GM23248 (cell line): ENCODE results near the gene ZMYM2. TPM values are rescaled to one million over a fixed set of nuclear protein-coding genes. Genes with fewer than 3 reads are reported as not detected.

Experiments
- DNase-seq: peaks from one replicate; pipeline ENCODE4 v3.0.0-alpha.2; 2015
- H2AFZ ChIP-seq: fragments of 200-600 bp; sonication (generic); 2 replicates; pipeline ENCODE4 v1.6.1; 2016; ENCODE audit warnings: antibody characterized with exemption
- H3F3A ChIP-seq: fragments of 200-600 bp; sonication (generic); 2 replicates; pipeline ENCODE4 v1.6.1; 2016; ENCODE audit warnings: mild to moderate bottlenecking, antibody characterized with exemption, mixed run types; ENCODE audit not compliant: insufficient read depth
- H3K27ac ChIP-seq: fragments of 200-600 bp; sonication (generic); 2 replicates; pipeline ENCODE4 v1.5.1; 2016; ENCODE audit warnings: mild to moderate bottlenecking
- H3K27me3 ChIP-seq: fragments of 200-600 bp; sonication (generic); replicated peaks from 2 replicates; pipeline ENCODE4 v1.6.1; 2016; ENCODE audit warnings: mild to moderate bottlenecking; ENCODE audit not compliant: insufficient read depth
- H3K36me3 ChIP-seq: fragments of 200-600 bp; sonication (generic); 2 replicates; pipeline ENCODE4 v1.6.1; 2016; ENCODE audit warnings: low read depth, mild to moderate bottlenecking
- H3K4me1 ChIP-seq: fragments of 200-600 bp; sonication (generic); 2 replicates; pipeline ENCODE4 v1.6.1; 2016; ENCODE audit warnings: mild to moderate bottlenecking; ENCODE audit not compliant: insufficient read depth
- H3K4me2 ChIP-seq: fragments of 200-600 bp; sonication (generic); one replicate; pipeline ENCODE4 v1.6.1; 2016; ENCODE audit warnings: mild to moderate bottlenecking; ENCODE audit not compliant: unreplicated experiment
- H3K4me3 ChIP-seq: fragments of 200-600 bp; sonication (generic); 2 replicates; pipeline ENCODE4 v1.5.1; 2016; ENCODE audit warnings: mild to moderate bottlenecking
- H3K79me2 ChIP-seq: fragments of 200-600 bp; sonication (generic); 2 replicates; pipeline ENCODE4 v1.6.1; 2016; ENCODE audit warnings: mild to moderate bottlenecking; ENCODE audit not compliant: insufficient read depth
- H3K9ac ChIP-seq: fragments of 200-600 bp; sonication (generic); 2 replicates; pipeline ENCODE4 v1.6.1; 2016; ENCODE audit warnings: mild to moderate bottlenecking
- H3K9me2 ChIP-seq: fragments of 200-600 bp; sonication (generic); 2 replicates; pipeline ENCODE4 v1.6.1; 2016; ENCODE audit warnings: mixed run types, mild to moderate bottlenecking, moderate library complexity; ENCODE audit not compliant: insufficient read depth
- H3K9me3 ChIP-seq: fragments of 200-600 bp; sonication (generic); one replicate; pipeline ENCODE4 v1.6.1; 2017; ENCODE audit warnings: low read depth
- H4K20me1 ChIP-seq: fragments of 200-600 bp; sonication (generic); 2 replicates; pipeline ENCODE4 v1.6.0; 2016; ENCODE audit not compliant: insufficient read depth
- EZH2 ChIP-seq: fragments of 200-600 bp; sonication (generic); IDR thresholded peaks from 2 replicates; pipeline ENCODE4 v1.6.1; 2018; ENCODE audit warnings: antibody characterized with exemption, mild to moderate bottlenecking; ENCODE audit not compliant: insufficient read depth, poor library complexity, severe bottlenecking
- EZH2phosphoT487 ChIP-seq: fragments of 200-600 bp; sonication (generic); IDR thresholded peaks from 2 replicates; pipeline ENCODE4 v1.6.1; 2018; ENCODE audit warnings: antibody characterized with exemption, moderate library complexity, mild to moderate bottlenecking, low read depth; ENCODE audit not compliant: insufficient read depth
- WGBS, 2 experiments: methylation state at CpG; one replicate each; pipeline ENCODE4 v1.1.6; 2015 to 2017; ENCODE audit warnings: low lambda C conversion rate in 2 of 2, low coverage in 1 of 2; ENCODE audit errors: missing lambda C conversion rate in 2 of 2; 5-methylcytosine and 5-hydroxymethylcytosine counted together
- in situ Hi-C: fragments of 300-500 bp; cut with MboI; formaldehyde crosslinking; loops from 2 replicates; pipeline ENCODE4 v1.15.0; 2020
- polyA plus RNA-seq: library from polyadenylated mRNA; unstranded; fragments of >200 nt; fragmentation: Nextera tagmentation; extraction: Ambion mirVana; gene quantifications from 2 replicates; pipeline ENCODE4 v1.2.1, GENCODE V29; 2016
- total RNA-seq: library from RNA; depleted of rRNA; stranded (reverse); fragments of >200 nt; shearing (Covaris generic); gene quantifications from 2 replicates; pipeline ENCODE4 v1.2.3, GENCODE V29; 2014; rRNA removed

ZMYM2 gene
- total RNA-seq (35.0 and 40.8 TPM in 2 replicates), polyA plus RNA-seq (14.9 and 15.7 TPM in 2 replicates)

DNA sequence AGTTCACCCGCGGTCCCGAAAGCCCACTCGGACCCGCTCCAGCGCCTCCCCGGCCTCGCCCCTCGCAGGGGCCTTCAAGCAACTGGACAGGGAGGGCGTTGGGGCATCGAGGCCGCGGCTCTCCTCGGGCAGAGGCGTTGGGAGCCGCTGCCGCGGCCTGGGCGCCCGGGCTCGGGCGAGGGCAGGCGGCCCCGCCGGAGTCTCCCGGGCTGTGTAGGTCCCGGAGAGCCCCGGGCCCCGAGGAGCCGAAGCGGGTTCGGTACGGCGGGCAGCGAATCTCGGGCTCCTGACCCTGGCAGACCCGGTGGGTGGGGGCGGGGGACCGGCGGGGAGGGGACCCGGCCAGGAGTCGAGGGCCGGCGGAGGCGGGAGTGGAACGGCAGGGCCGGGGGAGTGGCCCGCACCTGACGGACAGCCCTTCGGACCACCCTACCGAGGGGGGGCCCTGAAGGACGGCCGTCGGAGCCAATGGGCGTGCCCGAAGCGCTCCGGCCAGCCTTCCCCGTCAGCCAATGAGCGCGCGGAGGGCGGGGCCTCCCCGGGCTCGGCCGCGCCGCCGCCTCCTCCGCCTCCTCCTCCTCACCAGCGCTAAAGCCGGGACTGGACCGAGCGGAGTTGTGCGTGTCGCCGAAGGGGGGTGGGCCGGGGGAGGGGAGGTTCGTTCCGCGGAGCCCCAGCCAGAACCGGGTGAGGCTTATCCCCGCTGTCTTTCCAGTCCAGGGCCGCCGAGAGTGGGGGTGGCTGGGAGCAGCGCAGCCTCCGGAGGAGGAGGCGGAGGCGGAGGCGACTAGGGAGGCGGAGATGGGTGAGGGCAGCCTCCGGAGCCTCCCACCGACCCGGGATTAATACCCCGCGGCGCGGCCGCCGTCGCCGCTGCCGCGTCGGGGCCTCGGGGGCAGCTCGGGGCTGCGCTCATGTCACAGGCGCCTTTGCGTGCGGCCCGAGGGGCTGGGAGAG lies at the start of gene ZMYM2:
ZMYM2 (plus strand) TSS at position 573 of the 957 bp plus-strand sequence. CDS start 34,346 bp downstream, outside the sequence.
- 1 to 2% methylated on average over 70 to 85 of the region's 112 CpGs for WGBS, 2 experiments
- H3K9me2 ChIP-seq = no peaks in the 10 kb centered on the region
- peaks cover 20% of the 10 kb centered on the region for H3K4me1 ChIP-seq
- no peaks in the 10 kb centered on the region for H3K27me3 ChIP-seq
- peaks cover 22% of the 10 kb centered on the region for H3K36me3 ChIP-seq
- peaks cover 16% of the 10 kb centered on the region; the same call in 1 of the 2 replicates for H4K20me1 ChIP-seq
- peak; percentile 97 for DNase-seq
- H3K9me3 ChIP-seq = no peaks in the 10 kb centered on the region
- peak within 1 kb of the TSS; percentile 93 for H3K4me2 ChIP-seq
- peak within 1 kb of the TSS; percentile 78 for H3K4me3 ChIP-seq
- H3F3A ChIP-seq = peaks cover 12% of the 10 kb centered on the region; the same call in 1 of the 2 replicates
- H3K9ac ChIP-seq = peak within 1 kb of the TSS; percentile 87
- peak within 1 kb of the TSS; percentile 89 for H2AFZ ChIP-seq
- peaks cover 41% of the 10 kb centered on the region for H3K79me2 ChIP-seq
- no peak for TF ChIP-seq EZH2
- in situ Hi-C loops = no loop called here
- peak within 1 kb of the TSS; percentile 83 for H3K27ac ChIP-seq

DNA sequence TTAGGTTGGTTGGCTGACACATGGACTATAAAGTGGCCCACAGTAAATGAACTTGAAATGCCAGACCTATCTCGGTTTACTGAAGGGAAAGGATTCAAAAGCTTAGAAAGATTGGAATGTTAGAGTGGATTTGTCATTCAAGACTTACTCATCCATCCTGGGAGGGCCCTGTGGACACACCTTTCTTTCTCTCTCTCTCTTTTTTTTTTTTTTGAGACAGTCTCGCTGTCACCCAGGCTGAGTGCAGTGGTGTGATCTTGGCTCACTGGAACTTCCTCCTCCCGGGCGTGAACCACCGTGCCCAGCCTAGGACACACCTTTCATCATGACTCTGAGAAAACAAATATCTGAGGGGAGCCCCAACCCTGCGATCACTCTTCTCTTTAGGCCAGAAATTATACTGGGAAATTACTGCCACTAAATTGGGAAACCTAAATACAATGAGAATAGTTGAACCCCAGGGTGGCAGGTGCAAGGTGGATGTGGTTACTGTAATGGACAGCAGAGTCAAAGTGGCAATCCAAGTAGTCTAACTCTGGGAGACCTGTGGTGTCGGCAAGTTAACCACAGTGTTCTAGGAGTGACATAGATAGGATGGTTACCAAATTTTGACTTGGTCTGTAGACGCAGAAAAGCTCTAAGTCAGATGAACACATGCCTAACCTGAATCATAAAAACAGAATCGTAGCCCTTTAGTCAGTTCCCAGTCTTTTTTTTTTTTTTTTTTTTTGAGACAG lies 48.0 kb upstream of the ZMYM2 start:
- Histone ChIP-seq H2AFZ (no peak overlapping the region), H3K4me2 (no peak overlapping the region), H3K27me3 (no peaks in the 10 kb centered on the region), H3K36me3 (no peaks in the 10 kb centered on the region), H3K4me3 (no peak overlapping the region), H3K79me2 (no peaks in the 10 kb centered on the region), H3K9ac (no peak overlapping the region), H3F3A (no peaks in the 10 kb centered on the region), H4K20me1 (no peaks in the 10 kb centered on the region), H3K27ac (no peak overlapping the region), H3K4me1 (no peaks in the 10 kb centered on the region), H3K9me2 (no peaks in the 10 kb centered on the region), H3K9me3 (no peaks in the 10 kb centered on the region)
- WGBS, 2 experiments = 71 to 75% methylated on average over 9 of the region's 9 CpGs
- peak; percentile 68 for DNase-seq
- in situ Hi-C loops = no loop called here
- TF ChIP-seq EZH2phosphoT487 (no peak), EZH2 (no peak)

GRCh38 chr13:19927117-19927748 lies 31.3 kb upstream of the ZMYM2 start:
- TF ChIP-seq EZH2phosphoT487 (no peak), EZH2 (no peak)
- Histone ChIP-seq H3K79me2 (no peaks in the 10 kb centered on the region), H3K4me2 (no peak overlapping the region), H4K20me1 (no peaks in the 10 kb centered on the region), H3K9me3 (no peaks in the 10 kb centered on the region), H3K27me3 (no peaks in the 10 kb centered on the region), H3K36me3 (no peaks in the 10 kb centered on the region), H2AFZ (peak overlapping the region; percentile 20; the same call in 1 of the 2 replicates), H3F3A (no peaks in the 10 kb centered on the region), H3K4me3 (no peak overlapping the region), H3K9me2 (no peaks in the 10 kb centered on the region), H3K4me1 (no peaks in the 10 kb centered on the region), H3K27ac (no peak overlapping the region), H3K9ac (no peak overlapping the region)
- in situ Hi-C loops = no loop called here
- peak; percentile 34 for DNase-seq
- WGBS, 2 experiments = 12 to 13% methylated on average over 4 of the region's 4 CpGs

- in situ Hi-C loops = no loop called here
- no peak overlapping the region for H3K27ac ChIP-seq
- no peaks in the 10 kb centered on the region for H3K79me2 ChIP-seq
- H3K9me2 ChIP-seq = no peaks in the 10 kb centered on the region
- WGBS, 2 experiments = 60 to 63% methylated on average over 1 of the region's 1 CpG
- H3K36me3 ChIP-seq = no peaks in the 10 kb centered on the region
- no peak overlapping the region for H3K4me2 ChIP-seq
- no peak overlapping the region for H2AFZ ChIP-seq
- no peak overlapping the region for H3K4me3 ChIP-seq
- no peak for TF ChIP-seq EZH2phosphoT487
- TF ChIP-seq EZH2 = no peak
- H4K20me1 ChIP-seq = no peaks in the 10 kb centered on the region
- no peaks in the 10 kb centered on the region for H3K9me3 ChIP-seq
- H3K4me1 ChIP-seq = no peaks in the 10 kb centered on the region
- H3F3A ChIP-seq = no peaks in the 10 kb centered on the region
- no peak for DNase-seq
- peaks cover 5% of the 10 kb centered on the region; the same call in 1 of the 2 replicates for H3K27me3 ChIP-seq
- no peak overlapping the region for H3K9ac ChIP-seq
Measured at GRCh38 chr13:19940106-19940505, 18.4 kb upstream of the ZMYM2 start.
